Sigmoid colon (tissue), 4 donors: ENCODE results near the gene INKA1.
A peak's percentile ranks its signal among the peaks of the same experiment; 100 is the strongest.

Source experiments
- POLR2AphosphoS5 ChIP-seq, 4 donors: sonication (generic); formaldehyde crosslinking; IDR thresholded peaks; one replicate each; pipeline ENCODE4 v1.6.1; 2017; ENCODE audit warnings: antibody characterized with exemption in 4 of 4
- TF ChIP-seq, protein P1 (sequence below), 4 experiments: fragments of 450-650 bp in 3 of 4; fragments of 200-600 bp in 1 of 4; IDR thresholded peaks; one replicate each; pipeline ENCODE4 v1.5.1; 2016 to 2019; ENCODE audit warnings: antibody characterized with exemption in 4 of 4, mild to moderate bottlenecking in 3 of 4, moderate library complexity in 2 of 4

GRCh38 chr3:49813497-49814174 is 10.6 kb downstream of the INKA1 start, which contains the start of gene UBA7:
- TF ChIP-seq POLR2AphosphoS5 (IDR thresholded peaks at IDR 0.05) = peak in 2 of 4 donors; percentile 34 to 41
- TF ChIP-seq, protein P1, sequence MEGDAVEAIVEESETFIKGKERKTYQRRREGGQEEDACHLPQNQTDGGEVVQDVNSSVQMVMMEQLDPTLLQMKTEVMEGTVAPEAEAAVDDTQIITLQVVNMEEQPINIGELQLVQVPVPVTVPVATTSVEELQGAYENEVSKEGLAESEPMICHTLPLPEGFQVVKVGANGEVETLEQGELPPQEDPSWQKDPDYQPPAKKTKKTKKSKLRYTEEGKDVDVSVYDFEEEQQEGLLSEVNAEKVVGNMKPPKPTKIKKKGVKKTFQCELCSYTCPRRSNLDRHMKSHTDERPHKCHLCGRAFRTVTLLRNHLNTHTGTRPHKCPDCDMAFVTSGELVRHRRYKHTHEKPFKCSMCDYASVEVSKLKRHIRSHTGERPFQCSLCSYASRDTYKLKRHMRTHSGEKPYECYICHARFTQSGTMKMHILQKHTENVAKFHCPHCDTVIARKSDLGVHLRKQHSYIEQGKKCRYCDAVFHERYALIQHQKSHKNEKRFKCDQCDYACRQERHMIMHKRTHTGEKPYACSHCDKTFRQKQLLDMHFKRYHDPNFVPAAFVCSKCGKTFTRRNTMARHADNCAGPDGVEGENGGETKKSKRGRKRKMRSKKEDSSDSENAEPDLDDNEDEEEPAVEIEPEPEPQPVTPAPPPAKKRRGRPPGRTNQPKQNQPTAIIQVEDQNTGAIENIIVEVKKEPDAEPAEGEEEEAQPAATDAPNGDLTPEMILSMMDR (IDR thresholded peaks at IDR 0.05) = no peak
